Measurements from ENCODE around the gene IER3.
"Not testable (repeated sequence)": the region's sequence is repeated elsewhere in the genome, so short reads cannot be mapped to it uniquely, and the experiment has no call there.

IER3 gene

GRCh38 chr6:30722280-30723112 lies 21.9 kb downstream of the IER3 start:
- DNase-seq: no peak

- not testable (repeated sequence) for DNase-seq
Observed at GRCh38 chr6:30722025-30722279, 22.4 kb downstream of the IER3 start.

- DNase-seq: peak; percentile 45
Observed at GRCh38 chr6:30721198-30722024, 22.9 kb downstream of the IER3 start.

GRCh38 chr6:30720738-30721197 lies 23.6 kb downstream of the IER3 start:
- DNase-seq: no peak

GRCh38 chr6:30719791-30720737 lies 24.3 kb downstream of the IER3 start, which contains the start of gene TUBB:
TSS of gene TUBB (plus strand) at chr6:30720352. CDS start at chr6:30720507, 155 bp downstream.
- peak; percentile 95 for DNase-seq

- no peak for DNase-seq
Observed at GRCh38 chr6:30719356-30719755, 25.0 kb downstream of the IER3 start.

GRCh38 chr6:30717845-30718720 lies 26.3 kb downstream of the IER3 start:
- not testable (repeated sequence) for DNase-seq

- peak; percentile 99 for DNase-seq
Observed at GRCh38 chr6:30717129-30717844, 27.1 kb downstream of the IER3 start, which contains the start of gene MDC1. TSS of gene MDC1 (minus strand) at chr6:30717281. CDS start at chr6:30715175, 2,106 bp downstream.

GRCh38 chr6:30716879-30717128 lies 27.5 kb downstream of the IER3 start:
- DNase-seq: no peak

- DNase-seq: no peak
Observed at GRCh38 chr6:30714263-30714662, 30.1 kb downstream of the IER3 start.

GRCh38 chr6:30712441-30712945 lies 31.9 kb downstream of the IER3 start:
- DNase-seq: no peak

- no peak for DNase-seq
Observed at GRCh38 chr6:30711758-30712380, 32.5 kb downstream of the IER3 start.

- DNase-seq: no peak
Observed at GRCh38 chr6:30709101-30709868, 35.1 kb downstream of the IER3 start.

- DNase-seq: no peak
Observed at GRCh38 chr6:30707281-30707850, 37.0 kb downstream of the IER3 start.

- DNase-seq: no peak
Observed at GRCh38 chr6:30705620-30706019, 38.7 kb downstream of the IER3 start.

- DNase-seq: no peak
Observed at GRCh38 chr6:30703821-30704220, 40.5 kb downstream of the IER3 start.

- DNase-seq: no peak
Observed at GRCh38 chr6:30703011-30703410, 41.3 kb downstream of the IER3 start.

GRCh38 chr6:30700340-30700739 lies 44.0 kb downstream of the IER3 start:
- DNase-seq: no peak

- DNase-seq: no peak
Observed at GRCh38 chr6:30696432-30696831, 47.9 kb downstream of the IER3 start.

Data from NCI-H1436 treated with DMSO at 0.1 percent for 48 hours (cell line).